Lung microvascular endothelial cell (primary cell): Measurements from ENCODE around the gene NRIP1. TPM values are rescaled to one million over a fixed set of nuclear protein-coding genes. Genes with fewer than 3 reads are reported as not detected.

Experiments
- DNase-seq, 2 donors: peaks; one replicate each; pipeline versions ENCODE4 v3.0.0 to v3.0.0-alpha.2; 2010; ENCODE audit warnings: low read depth in 2 of 2
- total RNA-seq: library from RNA; depleted of rRNA; stranded (reverse); fragments of >200 nt; gene quantifications from 2 replicates; pipeline ENCODE4 v1.2.1, GENCODE V29; 2014

Gene NRIP1
- total RNA-seq, 1 donor from 2014 or later = 57.1 TPM

GRCh38 chr21:14922980-14923379, 141.8 kb downstream of the NRIP1 start:
- DNase-seq = no peak

- DNase-seq = no peak
Measured at GRCh38 chr21:14918527-14918926, 146.3 kb downstream of the NRIP1 start.

GRCh38 chr21:14917762-14918161, 147.0 kb downstream of the NRIP1 start:
- no peak for DNase-seq

GRCh38 chr21:14916676-14917141, 148.1 kb downstream of the NRIP1 start:
- no peak for DNase-seq

- DNase-seq = no peak
Measured at GRCh38 chr21:14913638-14914037, 151.2 kb downstream of the NRIP1 start.

GRCh38 chr21:14911351-14911750, 153.4 kb downstream of the NRIP1 start:
- DNase-seq = no peak
